Superior temporal gyrus (tissue), 1 donor: ENCODE results near the gene ZNF592.
"Not testable (repeated sequence)": the region's sequence is repeated elsewhere in the genome, so short reads cannot be mapped to it uniquely, and the experiment has no call there.

ENCODE experiments used
- DNase-seq: peaks from one replicate; pipeline ENCODE4 v3.0.0-alpha.2; 2016; ENCODE audit errors: extremely low spot score

ZNF592 gene

GRCh38 chr15:84831028-84831427, 82.6 kb downstream of the ZNF592 start:
- DNase-seq, result no peak

- no peak for DNase-seq
Measured at GRCh38 chr15:84831613-84832012, 83.2 kb downstream of the ZNF592 start.

DNA sequence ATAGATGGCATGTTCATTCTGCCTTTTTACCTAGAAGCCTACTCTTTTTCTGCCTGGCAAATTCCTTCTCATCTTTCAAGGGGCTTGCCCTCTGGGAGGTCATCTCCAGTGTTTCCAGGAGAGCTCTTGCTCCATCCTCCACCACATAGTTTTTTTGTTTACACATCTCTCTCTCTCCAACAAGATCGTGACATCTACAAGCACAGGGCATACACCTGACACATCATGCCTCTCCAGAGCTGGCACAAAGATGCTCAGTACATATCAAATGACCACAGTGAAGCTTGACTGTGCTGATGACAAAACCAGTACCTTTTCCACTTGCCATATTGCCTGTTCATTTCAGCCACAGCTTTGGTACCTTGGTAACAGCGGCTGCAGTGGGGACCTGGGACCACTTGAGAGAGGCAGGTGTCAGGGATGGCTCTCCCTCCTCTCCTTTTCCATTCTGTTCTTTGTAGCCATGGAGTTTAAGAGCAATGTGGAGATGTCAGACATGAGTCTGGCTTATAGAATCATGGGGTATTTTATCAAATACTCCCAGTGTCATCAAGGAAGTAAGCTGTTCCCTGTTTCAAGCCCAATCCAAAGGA, 84.2 kb downstream of the ZNF592 start:
- no peak for DNase-seq

DNA sequence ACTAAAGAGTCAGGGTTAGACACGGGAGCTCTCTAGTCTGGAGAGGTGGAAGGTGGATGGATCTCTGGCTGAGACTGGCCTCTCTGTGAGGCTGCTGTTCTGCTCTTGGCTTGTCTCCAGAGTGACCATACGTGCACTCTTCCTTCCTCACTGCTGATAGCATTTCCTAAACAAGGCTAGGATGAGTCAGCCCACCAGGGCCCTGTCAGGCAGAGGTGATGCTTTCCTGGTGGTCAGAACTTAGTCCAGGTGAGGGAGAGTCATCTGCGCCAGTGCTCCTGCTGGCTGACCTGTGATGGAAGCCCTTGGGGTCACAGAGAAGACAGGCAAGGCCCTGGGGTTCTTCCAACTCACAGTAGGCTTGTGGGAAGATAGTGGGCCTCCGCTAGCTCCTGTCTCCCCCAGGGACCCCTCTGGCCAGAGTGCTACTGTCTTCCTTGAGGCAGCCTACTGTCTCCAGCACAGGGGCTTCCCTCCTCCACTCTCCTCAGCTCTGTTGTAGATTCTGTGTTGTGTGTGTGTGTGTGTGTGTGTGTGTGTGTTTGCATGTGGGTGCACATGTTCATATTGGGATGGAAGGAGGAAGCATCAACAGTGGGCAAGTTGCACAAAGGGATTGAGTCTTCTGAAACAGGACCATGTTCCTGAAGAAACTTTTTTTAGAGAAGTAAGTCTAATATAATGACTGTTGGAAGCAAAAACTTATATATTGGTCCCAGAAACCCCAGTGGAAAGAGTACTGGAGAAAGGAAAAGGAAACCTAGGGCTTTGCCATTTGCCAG, 85.2 kb downstream of the ZNF592 start:
- DNase-seq, result no peak

DNA sequence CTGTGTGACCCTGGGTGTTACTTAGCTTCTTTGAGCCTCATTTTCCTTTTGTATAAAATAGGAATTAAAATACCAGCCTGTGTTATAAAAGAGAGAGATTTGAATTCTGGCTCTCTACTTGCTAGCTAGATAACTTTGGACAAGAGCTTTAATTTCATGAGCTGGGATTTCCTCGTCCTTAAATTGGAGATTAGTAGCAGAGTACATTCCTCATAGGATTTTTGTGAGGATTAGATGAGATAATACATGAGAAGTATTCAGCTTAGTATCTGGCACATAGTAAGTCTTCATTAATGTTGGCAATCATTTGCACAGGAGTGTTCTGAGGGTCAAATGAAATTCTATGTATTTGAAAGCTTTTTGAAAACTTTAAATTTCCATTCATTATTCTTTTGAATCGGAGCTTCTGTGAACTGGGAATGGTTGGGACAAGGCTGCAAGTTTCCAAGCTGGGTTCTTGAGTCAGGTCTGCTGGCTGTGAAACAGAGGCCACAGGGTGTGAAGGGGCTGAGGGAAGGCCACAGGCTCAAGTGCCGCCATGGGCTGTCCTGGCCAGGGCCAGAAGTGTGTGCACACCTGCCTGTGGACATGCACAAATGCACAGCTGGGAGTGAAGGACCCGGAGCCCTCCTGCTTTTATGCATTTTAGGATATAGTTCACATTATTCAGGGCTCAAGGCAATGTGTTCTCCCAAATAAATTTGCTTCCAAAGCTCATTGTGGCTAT, 86.0 kb downstream of the ZNF592 start:
- no peak for DNase-seq

DNA sequence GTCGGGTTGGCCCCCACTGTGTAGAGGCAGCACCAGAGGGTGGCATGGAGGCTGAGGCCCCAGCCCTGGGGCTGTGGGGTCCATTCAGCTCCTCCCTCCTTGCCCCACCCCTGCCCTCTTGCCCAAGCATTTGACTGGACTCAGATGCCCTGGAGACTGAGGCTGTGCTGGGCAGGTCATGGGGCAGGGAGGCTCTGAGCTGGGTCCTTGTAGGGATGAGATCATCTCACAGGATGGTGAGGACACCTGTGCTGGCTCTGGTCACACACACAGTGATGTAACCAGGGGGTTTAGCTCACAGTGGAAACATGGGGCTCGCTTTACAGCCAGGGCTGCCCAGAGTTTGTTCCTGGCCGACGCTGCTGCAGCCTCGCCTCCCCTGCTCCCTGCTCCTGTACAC, 86.6 kb downstream of the ZNF592 start:
- no peak for DNase-seq

DNA sequence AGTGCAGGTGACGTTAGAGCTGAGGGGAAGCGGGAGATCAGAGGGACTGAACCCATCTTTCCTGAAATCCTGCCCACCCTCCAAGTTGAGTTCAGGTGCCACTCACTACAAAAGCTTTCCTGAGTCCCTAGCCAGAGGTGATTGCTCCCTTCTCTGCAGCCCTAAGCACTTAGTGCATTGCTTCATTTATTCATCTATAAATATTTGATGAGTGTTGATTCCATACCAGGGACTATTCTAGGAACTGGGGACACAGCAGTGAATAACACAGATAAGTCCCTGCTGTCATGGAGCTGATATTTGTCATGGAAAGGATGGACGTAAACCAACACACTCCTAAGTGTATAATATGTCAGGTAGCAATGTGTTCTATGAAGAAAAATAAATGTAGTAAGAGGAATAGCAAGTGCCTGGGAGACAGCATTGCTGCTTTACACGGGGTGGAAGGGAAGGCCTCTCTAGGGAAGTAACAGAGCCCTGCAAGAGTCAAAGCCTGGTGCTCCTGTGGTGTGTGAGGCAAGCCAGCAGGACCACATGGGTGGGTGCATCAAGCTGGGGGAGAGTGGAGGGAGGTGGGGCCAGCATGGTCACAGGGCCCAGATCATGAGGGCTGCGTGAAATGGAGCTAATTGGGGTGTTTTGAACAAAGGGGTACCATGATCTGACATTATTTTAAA, 87.4 kb downstream of the ZNF592 start:
- DNase-seq, result no peak

- no peak for DNase-seq
Measured at GRCh38 chr15:84836844-84837243, 88.5 kb downstream of the ZNF592 start.

- DNase-seq, result no peak
Measured at GRCh38 chr15:84839714-84840113, 91.3 kb downstream of the ZNF592 start.

DNA sequence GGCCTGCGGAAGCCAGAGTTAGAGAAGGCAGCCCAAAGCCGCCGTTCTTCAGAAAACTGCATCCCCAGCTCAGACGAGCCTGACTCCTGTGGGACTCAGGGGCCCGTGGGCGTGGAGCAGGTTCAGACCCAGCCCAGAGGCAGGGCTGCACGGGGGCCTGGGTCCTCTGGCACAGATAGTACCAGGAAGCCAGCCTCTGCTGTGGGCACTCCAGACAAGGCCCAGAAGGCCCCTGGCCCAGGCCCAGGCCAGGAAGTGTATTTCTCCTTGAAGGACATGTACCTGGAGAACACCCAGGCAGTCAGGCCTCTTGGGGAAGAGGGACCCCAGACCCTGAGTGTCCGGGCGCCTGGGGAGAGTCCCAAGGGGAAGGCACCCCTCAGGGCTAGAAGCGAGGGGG, 91.9 kb downstream of the ZNF592 start:
- no peak for DNase-seq

DNA sequence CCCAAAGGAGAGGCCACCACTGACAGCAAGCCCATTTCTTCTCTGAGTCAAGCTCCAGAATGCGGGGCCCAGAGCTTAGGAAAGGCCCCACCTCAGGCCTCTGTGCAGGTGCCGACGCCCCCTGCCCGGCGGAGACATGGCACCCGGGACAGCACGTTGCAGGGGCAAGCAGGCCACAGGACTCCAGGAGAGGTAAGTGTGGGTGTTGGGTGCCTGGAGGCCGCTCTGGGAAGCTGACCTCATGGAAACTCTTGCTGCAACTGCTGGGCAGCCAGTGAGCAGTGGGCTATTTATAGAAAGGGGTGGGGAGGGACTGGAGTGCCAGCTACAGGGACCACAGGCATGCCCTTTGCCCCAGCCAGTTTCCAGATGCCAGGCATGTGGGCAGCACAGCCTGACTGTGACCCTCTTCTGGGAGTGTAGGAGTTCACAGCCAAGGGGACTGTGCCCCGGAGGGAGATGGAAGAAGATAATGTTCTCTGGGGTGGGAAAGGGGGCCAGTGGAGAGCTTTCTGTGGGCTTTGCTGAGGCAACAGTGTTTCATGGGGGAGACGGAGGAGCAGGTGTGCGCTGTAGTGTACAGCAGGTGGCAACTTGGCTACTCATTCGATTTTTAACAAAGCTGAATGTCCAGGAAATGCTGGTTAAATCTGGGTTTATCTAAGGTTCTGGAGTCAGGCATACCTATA, 92.5 kb downstream of the ZNF592 start:
- DNase-seq, result no peak

- no peak for DNase-seq
Measured at GRCh38 chr15:84842781-84843180, 94.4 kb downstream of the ZNF592 start.

DNA sequence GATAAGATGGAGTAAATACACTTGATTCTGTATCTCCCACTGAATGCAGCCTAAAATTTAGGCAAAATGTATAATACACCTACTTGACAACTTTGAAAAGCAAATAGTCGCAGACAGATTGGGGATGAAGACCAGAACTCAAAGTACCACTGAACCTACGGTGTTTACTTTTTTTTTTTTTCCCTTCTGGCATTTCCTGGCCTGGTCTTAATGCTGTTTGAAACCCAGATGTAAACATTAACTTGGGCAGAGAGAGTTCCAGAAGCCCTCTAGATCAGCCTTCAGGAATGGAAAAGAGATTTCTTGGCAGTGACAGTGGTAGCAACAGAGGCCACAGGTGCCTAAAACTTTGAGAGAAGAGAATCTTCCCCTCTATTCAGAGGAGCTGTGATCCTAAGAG, 96.6 kb downstream of the ZNF592 start:
- no peak for DNase-seq

- not testable (repeated sequence) for DNase-seq
Measured at GRCh38 chr15:84845631-84846030, 97.2 kb downstream of the ZNF592 start.

DNA sequence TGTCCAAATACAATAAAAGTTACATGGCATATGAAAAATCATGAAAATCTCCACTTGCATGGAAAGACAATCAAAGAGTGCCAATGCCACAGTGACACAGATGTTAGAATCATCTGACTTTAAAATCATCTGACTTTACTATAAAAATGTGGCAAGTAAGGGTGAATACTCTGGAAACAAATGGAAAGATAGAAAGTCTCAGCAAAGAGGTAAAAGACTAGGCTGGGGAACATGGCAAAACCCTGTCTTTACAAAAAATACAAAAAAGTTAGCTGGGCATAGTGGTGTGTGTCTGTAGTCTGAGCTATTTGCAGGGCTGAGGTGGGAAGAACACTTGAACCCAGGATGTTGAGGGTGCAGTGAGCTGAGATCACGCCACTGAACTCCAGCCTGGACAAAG, 97.9 kb downstream of the ZNF592 start:
- no peak for DNase-seq

DNA sequence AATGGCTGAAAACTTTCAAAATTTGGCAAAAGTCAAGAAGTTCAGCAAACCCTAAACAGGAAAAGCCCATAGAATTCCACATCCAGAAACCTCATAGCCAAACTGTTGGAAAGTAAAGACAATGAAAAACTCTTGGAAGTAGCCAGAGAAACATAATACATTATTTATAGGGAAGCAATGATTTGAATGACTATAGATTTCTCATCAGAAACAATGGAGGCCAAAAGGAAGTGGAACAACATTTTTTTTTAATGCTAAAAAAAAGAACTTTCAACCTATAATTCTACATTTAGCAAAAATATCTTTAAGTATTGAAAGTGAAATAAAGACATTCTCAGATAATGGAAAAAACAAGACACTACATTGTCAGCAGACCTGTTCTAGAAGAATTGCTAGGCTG, 99.0 kb downstream of the ZNF592 start:
- DNase-seq, result no peak

DNA sequence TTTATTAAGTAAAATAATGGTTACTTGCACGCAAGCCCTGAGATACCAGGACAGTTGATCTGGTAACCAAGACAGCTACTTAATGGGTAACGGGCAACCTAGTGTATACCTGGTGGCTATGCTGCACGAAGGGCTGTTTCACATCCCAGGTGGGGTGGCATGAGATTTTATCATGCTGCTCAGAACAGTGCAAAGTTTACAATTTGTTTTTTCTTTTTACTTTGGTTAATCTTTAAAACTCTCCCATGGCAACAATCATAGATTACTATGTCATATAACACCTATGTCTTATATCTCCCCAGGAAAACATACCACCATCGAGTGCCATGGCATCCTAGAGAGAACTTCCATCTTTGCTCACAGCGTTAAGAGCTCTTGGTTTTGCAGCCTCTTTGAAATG, 103.8 kb downstream of the ZNF592 start:
- DNase-seq, result no peak

DNA sequence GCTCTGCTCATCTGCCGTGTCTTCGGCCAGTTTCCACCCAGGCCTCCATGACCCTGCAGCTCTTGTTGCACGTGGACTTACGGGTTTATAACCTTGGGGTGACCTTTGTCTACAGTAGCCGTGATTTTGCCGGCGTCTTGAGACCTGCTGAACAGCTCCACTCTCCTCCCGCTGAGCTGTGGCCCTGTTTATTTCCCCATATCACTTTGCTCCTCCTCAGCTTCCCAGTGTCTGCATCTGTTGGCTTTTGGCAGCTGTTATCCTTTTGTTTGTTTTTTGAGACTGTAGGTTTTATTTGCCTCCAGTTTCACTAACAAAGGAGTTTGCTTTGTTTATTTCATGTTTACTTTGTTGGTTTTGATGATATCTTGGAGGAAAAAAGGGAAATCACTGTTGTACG, 106.7 kb downstream of the ZNF592 start:
- no peak for DNase-seq

- no peak for DNase-seq
Measured at GRCh38 chr15:84855765-84856164, 107.4 kb downstream of the ZNF592 start.
